Fibroblast of peridontal ligament (primary cell): ENCODE measurements around the gene TNRC6A.
"Not testable (repeated sequence)": the region's sequence is repeated elsewhere in the genome, so short reads cannot be mapped to it uniquely, and the experiment has no call there.

Source experiments
- DNase-seq: peaks from one replicate; pipeline ENCODE4 v3.0.0-alpha.2; 2010; ENCODE audit errors: extremely low read depth

Gene TNRC6A

DNA sequence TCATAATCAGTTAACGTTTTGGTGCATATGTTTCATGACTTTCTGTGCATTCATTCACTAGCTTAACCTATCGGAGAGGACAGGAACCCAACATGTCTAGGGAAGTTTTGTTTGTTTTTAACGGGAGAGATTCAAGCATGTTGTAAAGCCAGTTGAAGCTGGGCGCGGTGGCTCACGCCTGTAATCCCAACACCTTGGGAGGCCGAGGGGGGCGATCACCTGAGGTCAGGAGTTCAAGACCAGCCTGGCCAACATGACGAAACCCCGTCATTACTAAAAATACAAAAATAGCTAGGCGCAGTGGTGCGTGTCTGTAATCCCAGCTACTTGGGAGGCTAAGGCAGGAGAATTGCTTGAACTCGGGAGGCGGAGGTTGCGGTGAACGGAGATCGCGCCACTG lies 1.4 kb upstream of the TNRC6A start:
- no peak for DNase-seq

GRCh38 chr16:24728891-24729242 lies 584 bp upstream of the TNRC6A start:
- DNase-seq = no peak

GRCh38 chr16:24729951-24730815 lies 732 bp downstream of the TNRC6A start:
- peak; percentile 35 for DNase-seq

DNA sequence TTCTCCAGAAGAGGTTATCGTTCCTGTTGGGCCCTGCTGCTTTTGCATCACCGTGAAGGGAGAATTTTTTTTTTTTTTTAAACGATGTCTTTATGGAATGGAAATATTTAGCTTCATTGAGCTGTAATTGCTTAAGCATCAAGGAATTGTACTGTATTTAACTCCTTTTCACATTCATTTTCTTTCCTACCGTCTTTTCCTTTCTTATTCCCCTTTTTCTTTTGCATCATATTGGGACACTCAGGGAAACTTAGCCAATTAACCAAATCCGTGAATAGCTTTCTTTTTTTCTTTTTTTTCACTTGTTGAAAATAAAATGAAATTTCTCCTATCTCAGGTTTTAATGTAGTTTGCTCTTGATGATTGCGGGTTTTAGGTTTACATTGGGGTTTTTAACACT lies 1.5 kb downstream of the TNRC6A start:
- DNase-seq = no peak

- DNase-seq = no peak
Measured at GRCh38 chr16:24731722-24732419, 2.4 kb downstream of the TNRC6A start.

DNA sequence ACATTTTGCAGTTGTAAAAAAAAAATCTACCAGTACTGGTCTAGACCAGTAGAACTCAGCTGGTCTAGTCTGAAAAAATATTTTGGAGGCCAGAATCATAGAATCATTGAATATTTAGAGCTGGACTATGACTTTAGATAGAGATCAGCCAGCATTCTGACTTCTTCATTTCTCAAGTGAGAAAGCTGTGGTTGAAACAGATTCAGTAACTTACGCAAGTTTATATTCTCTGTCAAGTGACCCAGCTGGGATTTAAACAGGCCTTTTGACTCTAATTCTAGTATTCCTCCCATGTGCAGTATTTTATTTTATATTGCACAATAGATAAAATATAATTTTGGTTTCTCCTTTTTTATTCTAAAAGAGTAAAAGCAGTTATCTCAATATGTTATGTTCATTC lies 4.9 kb downstream of the TNRC6A start:
- peak; percentile 92 for DNase-seq

DNA sequence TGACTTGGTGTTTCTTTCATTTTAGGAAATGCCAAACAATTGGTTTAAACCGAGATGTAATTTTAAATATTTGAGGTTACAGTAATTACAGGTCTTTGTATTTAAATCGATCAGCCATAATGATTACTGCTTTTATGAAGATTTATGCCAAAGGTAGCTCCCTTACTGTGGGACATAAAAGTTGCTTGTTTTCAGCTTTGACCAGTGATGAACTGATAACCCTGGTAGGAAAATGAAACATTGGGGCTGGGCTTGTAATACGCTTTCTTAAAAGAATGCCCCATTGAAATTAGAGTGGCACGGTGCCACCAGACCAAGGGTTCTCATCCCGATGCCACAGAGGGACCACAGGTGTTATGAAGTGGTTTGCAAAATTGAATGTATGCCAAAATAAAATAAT lies 7.3 kb downstream of the TNRC6A start:
- DNase-seq = peak; percentile 37

- DNase-seq = peak; percentile 80
Measured at GRCh38 chr16:24737391-24737871, 8.0 kb downstream of the TNRC6A start.

GRCh38 chr16:24737916-24738594 lies 8.6 kb downstream of the TNRC6A start:
- DNase-seq = no peak

DNA sequence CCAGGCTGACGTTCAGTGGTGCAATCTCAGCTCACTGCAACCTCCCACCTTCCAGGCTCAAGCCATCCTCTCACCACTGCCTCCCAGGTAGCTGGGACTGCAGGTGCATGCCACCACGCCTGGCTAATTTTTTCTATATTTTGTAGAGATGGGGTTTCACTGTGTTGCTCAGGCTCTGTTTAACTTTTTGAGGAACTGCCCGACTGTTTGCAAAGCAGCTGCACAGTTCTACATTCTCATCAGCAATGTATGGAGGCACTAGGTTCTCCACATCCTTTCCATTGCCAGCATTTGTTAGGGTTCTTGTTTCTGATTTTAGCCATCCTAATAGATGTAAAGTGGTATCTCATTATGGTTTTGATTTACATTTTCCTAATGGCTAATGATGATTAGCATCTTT lies 9.4 kb downstream of the TNRC6A start:
- no peak for DNase-seq

GRCh38 chr16:24741862-24742261 lies 12.4 kb downstream of the TNRC6A start:
- DNase-seq = no peak

GRCh38 chr16:24742610-24743009 lies 13.2 kb downstream of the TNRC6A start:
- not testable (repeated sequence) for DNase-seq

GRCh38 chr16:24745391-24745790 lies 15.9 kb downstream of the TNRC6A start:
- DNase-seq = no peak

DNA sequence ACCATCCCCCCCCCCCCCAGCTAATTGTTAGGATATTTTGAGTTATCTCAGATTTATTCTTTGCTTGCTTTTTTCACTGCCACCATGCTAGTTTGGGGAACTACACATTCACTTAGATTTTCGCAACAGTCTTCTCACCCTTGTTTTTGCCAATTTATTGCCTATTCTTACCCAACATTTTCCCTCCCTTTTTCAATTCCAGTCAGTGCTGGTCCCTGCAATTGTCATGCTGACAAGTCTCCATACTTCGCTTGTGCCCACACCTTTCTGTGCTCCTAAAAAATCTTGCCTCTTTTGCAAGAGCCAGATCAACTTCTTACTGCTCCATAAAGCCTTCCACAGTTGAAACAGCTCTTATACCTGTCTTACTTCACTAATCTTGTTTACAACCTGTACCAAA lies 16.3 kb downstream of the TNRC6A start:
- no peak for DNase-seq

DNA sequence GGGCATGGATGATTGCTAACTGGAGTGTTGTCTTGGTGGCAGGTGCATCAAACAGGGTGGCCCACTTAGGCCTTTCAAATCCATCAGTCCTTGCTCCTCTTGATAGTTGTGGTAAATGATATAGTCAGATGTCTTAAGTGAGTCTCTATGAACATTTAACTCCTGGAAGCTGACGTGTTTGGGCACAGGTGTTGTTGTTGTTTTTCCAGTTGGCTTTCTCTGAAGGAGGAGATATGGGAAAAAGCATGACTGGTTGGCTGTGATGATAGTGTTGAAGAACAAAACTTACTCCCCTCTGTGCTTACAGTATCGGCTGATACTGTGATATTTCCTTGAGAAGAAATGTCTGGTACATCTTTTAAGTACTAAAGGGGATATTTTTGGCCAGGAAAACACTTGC lies 18.0 kb downstream of the TNRC6A start:
- no peak for DNase-seq

DNA sequence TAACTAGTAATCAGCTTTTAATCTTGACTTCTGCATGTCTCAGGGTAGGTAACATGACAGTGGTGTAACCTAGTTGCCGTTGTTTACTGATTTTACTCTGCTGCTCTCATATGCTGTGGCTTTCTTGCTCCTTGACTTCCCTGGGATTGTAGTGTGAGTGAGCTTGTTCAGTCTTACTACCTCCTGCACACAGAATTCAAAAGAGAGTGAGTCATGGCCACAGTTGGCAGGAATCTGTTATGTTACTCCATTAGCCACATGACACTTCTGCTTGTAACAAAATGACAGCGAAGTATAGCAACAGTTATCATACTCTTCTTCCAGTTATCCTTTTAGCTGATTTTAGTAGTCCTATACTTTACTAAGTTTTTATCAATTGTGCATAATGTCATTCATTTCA lies 18.8 kb downstream of the TNRC6A start:
- DNase-seq = peak; percentile 93

GRCh38 chr16:24749310-24749709 lies 19.9 kb downstream of the TNRC6A start:
- no peak for DNase-seq

DNA sequence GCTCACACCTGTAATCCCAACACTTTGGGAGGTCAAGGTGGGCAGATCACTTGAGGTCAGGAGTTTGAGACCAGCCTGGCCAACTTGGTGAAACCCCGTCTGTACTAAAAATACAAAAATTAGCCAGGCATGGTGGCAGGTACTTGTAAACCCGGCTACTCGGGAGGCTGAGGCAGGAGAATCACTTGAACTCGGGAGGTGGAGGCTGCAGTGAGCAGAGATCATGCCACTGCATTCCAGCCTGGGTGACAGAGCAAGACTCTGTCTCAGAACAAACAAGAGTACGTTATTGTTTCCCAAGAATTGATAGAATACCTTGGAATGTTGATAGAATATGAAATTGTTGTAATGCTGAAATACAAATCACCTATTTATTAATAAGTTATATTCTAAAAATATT lies 20.4 kb downstream of the TNRC6A start:
- not testable (repeated sequence) for DNase-seq

DNA sequence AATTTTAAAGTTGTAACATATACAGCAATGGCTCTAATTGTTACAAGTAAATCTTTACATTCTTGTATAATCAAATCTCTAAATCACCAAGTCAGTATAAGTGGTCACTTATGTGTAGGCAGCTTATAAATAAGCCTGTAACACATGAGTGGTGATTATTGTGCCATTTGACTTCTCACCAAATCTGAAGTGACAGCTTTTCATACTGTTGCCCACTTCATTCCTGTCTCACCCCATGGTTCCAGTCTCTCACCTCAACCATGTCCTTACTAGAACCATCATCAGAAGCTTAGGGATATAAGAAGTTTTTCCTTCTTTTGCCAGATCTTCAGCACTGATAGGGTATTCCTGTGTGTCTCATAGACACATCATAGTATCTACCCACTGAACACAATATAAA lies 23.5 kb downstream of the TNRC6A start:
- DNase-seq = no peak

DNA sequence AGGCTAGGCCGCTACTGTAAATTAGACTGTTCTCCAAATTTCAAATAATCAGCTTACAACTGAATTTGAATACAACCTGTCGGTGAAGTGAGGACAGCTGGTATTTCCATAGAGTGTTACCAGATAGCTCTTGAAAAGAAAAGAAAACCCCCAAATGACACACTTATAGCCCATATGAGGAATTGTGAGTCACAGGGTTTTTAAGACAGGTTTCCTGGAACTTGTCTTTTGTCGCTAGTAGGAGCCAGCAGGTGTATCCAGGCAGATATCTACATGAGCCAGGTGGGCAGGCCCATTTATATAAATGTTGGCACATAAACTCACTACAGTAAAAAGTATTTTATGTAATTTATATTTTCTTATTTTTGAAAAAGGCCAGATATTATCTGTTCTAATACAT lies 24.0 kb downstream of the TNRC6A start:
- DNase-seq = no peak

- no peak for DNase-seq
Measured at GRCh38 chr16:24754543-24754942, 25.1 kb downstream of the TNRC6A start.

DNA sequence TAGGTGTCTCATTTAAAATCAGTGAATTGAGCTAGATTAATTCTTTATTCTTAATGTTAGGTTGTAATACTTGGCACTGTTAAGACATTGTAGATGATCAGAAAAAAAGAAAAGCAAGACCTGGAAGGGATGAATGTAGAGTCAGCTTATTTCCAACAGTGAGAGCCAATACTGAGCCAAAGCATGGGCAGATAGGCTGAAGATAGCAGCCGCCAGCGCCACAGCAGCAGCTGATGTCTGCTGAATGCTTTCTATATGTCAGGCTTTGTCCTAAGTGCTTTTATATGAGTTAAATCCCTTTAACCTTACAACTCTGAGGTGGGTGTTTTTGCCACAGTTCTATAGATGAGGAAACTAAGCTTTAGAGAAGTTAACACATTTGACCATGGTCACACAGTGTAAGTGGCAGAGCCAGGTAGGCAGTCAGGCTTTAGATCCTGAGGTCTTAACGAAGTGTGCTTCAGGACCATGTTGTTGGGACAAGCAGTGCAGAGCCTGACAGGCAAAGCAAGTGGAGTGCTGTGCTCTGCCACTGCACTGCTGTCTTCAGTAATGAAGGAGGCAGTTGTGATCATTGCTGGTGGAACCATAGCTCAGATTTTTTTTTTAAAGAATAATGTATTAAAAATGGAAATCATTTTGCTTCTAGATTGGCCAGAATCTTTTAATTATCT lies 25.9 kb downstream of the TNRC6A start:
- DNase-seq = no peak
